HPDE6-E6E7 (cell line): ENCODE measurements around the gene DYDC1.
"Not testable (repeated sequence)": the region's sequence is repeated elsewhere in the genome, so short reads cannot be mapped to it uniquely, and the experiment has no call there.

Source experiments
- DNase-seq: peaks from one replicate; pipeline ENCODE4 v3.0.0; 2011; ENCODE audit warnings: missing footprints; ENCODE audit errors: extremely low spot score

Gene DYDC1

DNA sequence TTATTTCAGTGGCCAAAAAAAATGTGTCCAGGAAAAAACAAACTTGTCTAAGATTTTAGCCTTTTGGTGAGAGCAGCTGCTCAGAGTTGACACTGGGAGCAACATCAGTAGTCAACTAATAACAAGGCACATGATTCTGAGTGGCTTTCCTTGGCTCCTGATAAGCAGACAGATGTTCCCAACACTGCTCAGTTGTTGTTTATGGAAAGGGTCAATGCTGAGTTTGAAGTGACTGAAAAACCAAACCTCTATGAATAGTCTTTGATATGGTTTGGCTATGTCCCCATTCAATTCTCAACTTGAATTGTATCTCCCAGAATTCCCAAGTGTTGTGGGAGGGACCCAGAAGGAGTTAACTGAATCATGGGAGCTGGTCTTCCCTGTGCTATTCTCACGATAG, 12.3 kb downstream of the DYDC1 start:
- no peak for DNase-seq

DNA sequence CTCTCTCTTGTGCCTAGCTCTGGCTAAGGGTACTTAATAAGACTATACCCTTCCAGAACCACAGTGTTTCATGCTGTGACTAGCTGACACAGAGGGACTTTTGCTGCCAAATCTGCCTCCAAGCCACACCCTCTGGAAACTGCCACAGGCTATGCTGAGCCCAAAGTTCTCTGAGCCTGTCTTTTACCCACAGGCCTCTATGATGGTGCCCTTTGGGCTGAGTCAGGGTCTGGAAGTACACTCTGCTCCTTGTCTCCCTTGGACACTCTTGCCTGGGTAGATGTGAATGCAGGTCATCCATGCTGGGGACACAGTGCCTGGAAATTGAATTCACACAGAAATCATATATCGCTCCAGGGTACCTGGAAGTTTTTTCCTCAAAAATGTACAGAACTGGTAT, 22.6 kb downstream of the DYDC1 start:
- no peak for DNase-seq

- DNase-seq = no peak
These were observed 31.6 kb downstream of the DYDC1 start for GRCh38 chr10:80324891-80325364.

- no peak for DNase-seq
These were observed 32.5 kb downstream of the DYDC1 start for GRCh38 chr10:80324086-80324485.

DNA sequence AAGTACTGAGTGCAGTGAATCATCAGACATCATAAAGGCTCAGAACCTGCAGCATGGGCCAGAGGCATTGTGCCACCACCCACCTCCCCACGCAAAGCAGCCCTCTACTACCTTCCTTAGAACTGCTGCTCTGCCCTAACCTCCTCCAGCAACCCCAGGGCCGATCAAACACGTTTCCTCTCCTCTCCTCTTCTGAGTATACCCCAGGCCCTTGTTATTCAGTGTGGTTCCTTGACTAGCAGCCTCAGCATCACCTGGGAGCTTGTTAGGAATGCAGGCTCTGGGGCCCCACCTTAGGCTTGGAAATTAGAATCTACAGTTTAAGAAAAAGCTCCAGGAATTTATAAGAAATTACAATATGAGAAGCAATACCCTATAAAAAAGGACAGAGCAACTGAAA, 33.2 kb downstream of the DYDC1 start:
- DNase-seq = no peak

DNA sequence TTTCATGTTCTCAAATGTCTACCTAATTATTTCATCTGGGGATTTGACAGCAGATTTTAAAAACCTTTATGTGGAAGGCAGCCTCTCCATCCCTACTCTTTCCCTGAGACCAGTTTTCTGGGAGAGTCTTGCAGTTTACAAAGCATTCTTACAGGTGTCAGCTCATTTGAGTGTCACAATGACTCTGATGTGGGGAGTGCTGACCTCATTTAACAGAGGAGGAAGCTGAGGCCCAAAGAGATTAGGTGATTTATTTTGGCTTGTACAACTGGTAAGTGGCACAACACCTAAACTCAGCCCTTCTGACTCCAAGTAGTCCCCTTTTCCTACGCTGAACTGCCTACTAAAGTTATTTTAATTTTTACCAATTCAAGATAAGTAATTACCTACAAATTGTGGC, 33.8 kb downstream of the DYDC1 start:
- no peak for DNase-seq

DNA sequence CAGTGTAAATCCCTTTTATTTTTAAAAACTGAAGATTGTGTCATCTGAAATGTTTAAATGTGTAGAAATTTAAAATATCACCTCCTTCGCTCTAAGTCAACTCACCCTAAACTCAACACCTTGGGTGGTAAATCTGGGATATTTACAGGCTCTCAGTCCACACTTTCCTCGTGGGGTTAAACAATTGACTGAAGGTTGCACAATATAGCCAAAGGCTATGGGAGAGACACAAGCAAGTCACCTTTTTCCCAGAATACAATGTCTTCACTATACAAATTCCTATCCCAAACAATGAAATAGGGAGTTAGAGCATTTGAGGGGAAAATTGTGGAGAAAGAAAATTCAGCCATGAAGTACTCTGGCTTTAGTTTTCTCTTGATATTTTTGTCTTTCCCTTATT, 34.4 kb downstream of the DYDC1 start:
- no peak for DNase-seq

GRCh38 chr10:80321183-80321582, 35.4 kb downstream of the DYDC1 start:
- no peak for DNase-seq

GRCh38 chr10:80320377-80320776, 36.2 kb downstream of the DYDC1 start:
- DNase-seq = no peak

DNA sequence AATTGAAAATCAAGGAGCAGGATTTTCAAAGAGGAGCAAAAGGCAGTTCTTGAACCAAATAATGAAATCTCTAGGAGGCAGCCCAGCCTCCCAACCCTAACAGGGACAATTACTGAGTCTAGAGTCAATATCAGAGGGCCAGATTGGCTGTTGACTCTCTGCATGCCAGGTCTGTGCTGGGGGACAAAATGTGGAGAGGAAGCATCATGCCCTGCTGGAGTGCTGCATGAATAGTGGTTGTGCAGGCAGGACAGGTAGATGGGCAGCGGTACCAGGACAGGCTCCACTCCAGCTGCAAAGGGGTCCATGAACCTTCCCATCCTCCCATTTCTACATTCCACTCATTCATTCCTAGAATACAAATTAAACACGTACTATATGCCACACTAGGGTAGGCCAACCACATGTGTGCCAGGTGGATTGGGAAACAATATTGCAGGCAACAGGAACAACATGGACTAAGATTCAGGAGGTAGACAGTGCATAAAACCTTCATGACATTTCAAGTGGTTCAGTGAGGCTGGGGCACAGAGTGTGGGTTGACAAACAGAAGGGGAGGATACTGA, 36.7 kb downstream of the DYDC1 start:
- DNase-seq = no peak

DNA sequence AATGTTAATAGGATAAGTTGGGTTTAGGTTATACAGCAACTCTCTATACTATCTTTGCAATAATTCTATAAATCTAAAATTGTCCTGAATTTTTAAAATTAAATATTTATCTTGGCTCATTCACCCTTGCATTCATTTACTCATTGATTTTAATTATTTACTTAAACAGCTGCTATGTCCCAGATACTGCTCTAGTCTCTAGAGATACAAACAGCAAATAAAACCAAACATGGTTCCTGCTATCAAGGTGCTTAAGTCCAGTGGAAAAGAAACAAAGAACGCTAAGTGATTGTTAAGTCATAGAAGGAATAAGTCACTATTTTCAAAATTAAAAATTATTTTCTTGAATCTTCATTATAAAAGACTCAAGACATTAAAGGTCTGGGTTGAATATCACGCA, 37.2 kb downstream of the DYDC1 start:
- no peak for DNase-seq

- no peak for DNase-seq
These were observed 37.8 kb downstream of the DYDC1 start for GRCh38 chr10:80318742-80319141.

DNA sequence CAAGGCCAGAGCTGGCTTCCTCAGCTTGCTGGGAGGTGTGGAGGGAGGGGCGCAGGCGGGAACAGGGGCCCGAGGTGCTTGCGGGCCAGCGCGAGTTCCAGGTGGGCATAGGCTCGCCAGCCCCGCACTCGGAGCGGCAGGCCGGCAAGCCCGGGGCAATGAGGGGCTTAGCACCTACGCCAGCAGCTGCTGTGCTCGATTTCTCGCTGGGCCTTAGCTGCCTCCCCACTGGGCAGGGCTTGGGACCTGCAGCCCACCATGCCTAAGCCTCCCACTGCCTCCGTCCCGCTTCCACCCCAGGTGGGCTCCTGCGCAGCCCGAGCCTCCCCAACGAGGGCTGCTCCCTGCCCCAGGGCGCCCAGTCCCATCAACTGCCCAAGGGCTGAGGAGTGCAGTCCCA, 41.2 kb downstream of the DYDC1 start:
- no peak for DNase-seq

- DNase-seq = no peak
These were observed 43.0 kb downstream of the DYDC1 start for GRCh38 chr10:80313523-80313922.

- DNase-seq = not testable (repeated sequence)
These were observed 50.6 kb downstream of the DYDC1 start for GRCh38 chr10:80305989-80306388.

DNA sequence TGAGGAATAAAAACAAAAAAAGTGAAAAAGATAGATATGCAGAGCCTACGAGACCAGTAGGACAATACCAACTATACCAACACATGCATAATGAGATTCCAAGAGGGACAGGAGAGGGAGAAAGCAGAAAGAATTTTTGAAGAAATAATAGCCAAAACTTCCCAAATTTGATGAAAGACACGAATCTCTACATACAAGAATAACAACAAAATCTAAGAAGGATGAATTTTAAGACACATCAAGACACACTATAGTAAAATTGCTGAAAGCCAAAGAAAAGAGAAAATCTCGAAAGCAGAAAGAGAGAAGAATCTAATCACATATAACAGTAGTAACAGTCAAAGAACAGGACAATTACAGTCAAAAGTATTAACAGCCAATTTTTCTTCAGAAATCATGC, 59.6 kb downstream of the DYDC1 start:
- no peak for DNase-seq

DNA sequence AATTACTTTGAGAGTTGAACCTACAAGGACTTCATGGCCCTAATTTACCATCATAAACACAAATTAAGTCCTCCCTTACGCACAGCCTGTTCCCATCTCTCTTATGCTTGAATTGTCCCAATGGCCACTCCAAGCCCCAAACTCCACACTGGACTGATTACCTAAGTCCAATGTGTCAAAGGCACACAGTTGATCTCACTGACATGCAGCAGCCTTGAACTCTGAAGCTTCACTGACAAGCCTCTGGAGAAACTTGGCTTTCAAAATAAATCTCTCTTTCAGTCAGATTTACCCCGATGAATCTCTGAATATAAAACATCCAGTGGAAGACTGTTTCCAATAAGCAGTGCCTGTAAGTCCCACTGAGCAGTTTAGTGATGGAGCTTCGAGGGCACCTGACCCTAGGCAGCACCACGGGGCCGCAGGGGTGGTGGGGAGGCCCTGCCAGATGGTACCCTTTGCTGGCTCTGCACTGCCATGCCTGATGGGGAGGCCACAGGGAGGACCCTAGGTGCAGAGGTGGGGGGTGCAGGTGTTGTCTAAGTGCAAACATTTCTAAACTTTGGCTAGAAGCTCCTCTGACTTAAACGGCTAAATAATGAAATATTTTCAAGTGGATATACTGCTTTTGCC, 63.8 kb downstream of the DYDC1 start:
- no peak for DNase-seq

- no peak for DNase-seq
These were observed 65.9 kb downstream of the DYDC1 start for GRCh38 chr10:80290474-80291220.

GRCh38 chr10:80289451-80290287, 66.9 kb downstream of the DYDC1 start, which contains the start of gene MAT1A:
Gene MAT1A, minus strand, starts transcription at chr10:80289658. Its CDS starts 235 bp downstream, at chr10:80289423.
- peak; percentile 26 for DNase-seq

DNA sequence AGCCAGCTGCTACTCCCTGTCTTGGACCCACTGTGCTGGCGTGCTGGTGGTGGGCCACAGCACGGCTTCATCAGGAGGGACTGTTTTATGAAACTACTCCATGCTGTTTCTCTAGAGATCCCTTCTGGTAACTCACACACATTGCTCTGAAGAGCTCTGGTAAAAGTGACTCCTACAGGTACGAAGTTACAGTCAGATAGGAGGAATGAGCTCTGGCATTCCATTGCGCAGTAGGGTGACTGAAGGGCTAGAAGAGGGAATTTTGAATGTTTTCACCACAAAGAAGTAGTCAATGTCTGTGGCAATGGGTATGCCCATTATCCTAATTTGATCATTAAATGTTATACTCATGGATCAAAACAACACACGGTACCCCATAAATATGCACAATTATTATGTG, 67.7 kb downstream of the DYDC1 start:
- no peak for DNase-seq
